Mammary epithelial cell (primary cell): ENCODE data around the gene COPA.

Experiments
- CTCF ChIP-seq, 2 donors: IDR thresholded peaks in 1 of 2; conservative IDR thresholded peaks in 1 of 2; 2 replicates each; pipeline ENCODE4 v1.5.1; 2011 to 2012; ENCODE audit warnings: inconsistent platforms in 2 of 2, low read length in 2 of 2, mild to moderate bottlenecking in 2 of 2, control low read depth in 1 of 2, low read depth in 1 of 2; ENCODE audit not compliant: insufficient read depth in 1 of 2; ENCODE audit errors: extremely low read depth in 1 of 2
- EZH2 ChIP-seq: IDR thresholded peaks from 2 replicates; pipeline ENCODE4 v1.6.1; 2012; ENCODE audit warnings: low read length, inconsistent platforms, borderline replicate concordance

- TF ChIP-seq CTCF (conservative IDR thresholded peaks at IDR 0.05 in 1 of 2, IDR thresholded peaks at IDR 0.05 in 1 of 2; ENCODE audit: extremely low read depth in 1 of 2, insufficient read depth in 1 of 2, low read depth in 1 of 2, low read length in 2 of 2), result no peak
- no peak for TF ChIP-seq EZH2
Observed at GRCh38 chr1:160239582-160240299, 103.3 kb downstream of the COPA start.
